ENCODE measurements around the gene PPP2R2C.
A peak's percentile ranks its signal among the peaks of the same experiment; 100 is the strongest.

The PPP2R2C gene

DNA sequence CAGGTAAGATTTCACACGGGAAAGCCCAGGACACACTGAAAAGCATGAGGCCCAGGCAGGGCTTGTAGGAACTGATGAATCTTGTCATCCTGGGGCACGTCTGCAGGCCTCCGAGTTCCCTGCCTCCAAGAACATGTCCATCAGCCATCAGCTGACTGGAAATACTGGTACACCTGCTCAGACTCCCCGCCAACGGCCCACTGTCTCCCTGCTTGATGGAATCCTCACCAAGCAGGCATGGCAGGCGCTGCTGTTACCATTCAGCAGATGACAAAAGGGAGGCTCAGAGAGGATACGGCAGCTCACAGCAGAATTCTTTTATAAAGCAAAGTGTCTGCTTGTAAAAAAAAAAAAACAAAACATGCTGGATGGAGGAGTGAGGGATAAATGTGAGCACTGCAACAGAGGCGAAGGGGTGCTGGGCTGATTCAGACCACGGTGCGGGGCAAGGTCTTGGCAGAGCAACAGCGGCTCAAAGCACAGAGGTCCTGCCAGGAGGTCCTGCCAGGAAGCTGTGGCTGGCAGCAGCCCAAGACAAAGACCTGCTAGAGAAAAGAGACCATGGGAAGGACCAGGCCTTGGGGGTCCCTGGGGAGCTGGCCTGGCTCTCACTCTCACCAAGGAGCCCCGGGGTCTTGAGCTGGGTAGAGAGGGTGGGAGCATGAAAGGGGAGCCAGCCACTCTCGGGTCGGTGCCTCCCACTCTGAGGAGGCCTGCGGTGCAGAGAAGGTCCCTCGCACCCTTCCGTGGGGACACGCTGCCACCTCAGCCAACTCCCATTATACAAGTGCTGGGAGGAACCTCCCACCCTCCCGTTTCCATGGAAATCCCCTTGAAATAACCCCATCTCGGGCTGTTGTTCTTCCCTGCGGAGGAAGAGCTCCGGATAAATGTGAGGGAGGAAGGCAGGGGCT is 25.6 kb downstream of the PPP2R2C start:
- peak; percentile 43 to 58 for DNase-seq

DNA sequence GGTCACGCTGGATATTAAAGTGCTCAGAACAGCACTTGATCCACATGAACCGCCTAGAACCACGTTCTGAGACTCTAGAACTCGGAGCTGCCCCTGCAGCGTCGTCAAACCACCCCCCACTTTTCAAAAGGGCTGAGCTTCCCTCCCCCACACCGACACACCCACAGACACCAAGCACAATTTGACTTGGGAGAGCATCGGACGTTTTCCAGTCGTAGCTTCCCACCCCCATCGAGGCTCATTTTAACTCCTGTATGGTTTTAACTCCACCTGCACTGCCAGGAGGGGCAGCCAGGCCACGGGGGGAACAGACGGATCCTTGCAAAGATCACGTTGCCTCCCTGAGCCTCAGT is 26.3 kb downstream of the PPP2R2C start:
- DNase-seq = no peak

DNA sequence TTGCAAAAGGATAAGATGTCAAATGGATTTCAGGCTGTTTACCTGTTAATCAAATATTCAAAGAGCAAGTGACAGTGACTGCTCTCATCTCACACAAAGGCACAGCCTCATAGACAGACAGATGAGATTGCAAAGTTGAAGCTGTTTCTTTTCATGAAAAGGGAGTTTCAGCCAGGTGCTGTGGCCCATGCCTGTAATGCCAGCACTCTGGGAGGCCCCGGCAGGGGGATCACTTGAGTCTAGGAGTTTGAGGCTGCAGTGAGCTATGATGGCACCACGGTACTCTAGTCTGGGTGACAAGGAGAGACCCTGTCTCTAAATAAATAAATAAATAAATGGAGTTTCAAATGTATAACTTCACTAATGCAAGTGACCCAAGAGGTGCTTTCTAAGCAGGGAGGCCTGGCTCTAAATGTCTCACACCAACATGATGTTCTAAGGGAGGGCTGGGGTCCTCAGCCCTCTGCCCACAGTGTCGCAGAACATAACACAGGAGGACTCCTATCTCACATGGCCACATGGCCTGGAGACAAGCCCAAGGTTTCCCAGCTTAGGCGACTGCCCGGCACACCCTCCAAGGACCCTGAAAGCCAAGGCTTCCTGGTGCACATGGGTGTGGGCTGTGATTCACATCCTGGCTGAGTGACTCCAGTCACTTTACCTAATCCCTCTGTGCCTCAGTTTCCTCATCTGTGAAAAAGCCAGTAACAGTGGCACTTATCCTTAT is 26.8 kb downstream of the PPP2R2C start:
- no peak for DNase-seq

DNA sequence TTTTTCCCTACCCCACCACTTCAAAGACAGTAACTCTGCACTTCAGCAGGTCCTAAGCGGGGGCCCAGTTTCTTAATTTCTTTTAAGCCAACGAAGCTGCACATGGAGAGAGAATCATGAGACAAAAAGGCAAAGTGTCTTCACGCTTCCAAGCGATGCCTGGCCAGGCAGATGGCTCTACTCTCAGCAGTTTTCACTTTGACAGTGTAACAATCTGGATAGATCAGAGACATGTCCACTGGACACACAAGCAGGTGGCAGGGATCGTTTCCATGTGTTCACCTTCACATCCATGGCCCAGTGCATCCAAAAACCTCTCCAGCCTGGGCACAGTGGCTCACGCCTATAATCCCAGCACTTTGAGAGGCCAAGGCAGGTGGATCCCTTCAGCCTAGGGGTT is 27.8 kb downstream of the PPP2R2C start:
- no peak for DNase-seq

DNA sequence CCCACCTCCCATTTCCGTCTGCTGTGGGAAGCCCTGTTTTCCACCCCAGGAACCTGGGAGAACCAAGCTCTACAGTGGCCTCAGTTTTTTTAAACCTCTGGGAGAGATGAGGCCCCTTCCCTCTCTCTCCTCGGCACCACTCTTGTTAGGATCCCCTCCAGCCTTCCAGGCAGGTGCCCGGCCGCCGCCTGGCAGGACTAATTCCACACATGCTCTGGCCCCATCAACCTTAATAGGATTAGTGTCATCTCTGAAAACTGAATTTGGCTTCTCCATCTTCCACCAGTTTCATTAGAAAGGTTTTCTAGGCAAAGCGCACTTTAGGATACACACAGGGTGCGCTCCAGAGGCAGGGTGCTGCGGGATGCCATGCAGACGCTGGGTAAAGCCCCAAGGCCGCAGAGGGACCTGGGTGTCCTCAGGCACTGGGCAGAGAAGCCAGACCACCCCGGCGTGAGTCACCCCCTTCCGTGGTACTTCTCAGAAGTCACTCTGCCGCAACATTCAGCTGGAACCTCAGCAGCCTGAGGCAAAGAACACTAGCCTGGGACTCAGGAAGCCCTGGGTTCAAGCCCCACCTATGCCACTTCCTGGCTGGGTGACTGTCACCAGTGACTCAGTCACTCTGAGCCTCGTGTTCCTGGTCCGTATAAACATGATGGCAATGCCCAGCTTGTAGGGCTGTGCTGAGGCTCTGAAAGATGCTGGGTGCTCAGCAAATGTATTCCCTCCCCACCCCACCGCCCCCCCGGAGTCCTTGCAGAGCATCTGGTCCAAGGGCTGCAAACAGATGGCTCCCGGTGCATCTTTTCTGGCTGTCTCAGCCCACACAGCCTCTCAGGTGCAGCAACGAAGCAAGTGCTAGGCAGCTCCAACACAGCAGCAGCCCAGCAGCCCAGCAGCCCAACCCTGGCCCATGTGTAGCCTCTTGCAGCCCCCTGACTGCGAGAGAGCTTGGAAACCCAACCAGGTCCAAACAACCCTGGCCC is 29.1 kb downstream of the PPP2R2C start:
- no peak for DNase-seq

DNA sequence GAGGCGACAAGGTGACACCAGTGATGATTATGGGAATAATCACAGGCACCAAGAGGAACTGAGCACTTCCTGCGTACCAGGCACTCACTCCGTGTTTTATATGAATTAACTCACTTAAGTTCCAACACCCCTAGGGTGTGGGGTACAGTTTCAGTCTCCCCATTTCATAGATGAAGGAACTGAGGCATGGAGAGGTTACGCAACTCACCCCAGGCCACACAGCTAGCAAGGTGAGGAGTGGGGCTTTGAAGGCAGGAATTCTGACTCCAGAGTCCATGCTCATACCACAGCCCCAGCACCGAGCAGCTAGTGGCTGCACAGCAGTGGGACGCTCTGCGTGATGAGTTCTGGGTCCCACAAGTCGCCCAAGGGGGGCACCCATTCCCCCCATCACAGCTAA is 29.9 kb downstream of the PPP2R2C start:
- DNase-seq = no peak

DNA sequence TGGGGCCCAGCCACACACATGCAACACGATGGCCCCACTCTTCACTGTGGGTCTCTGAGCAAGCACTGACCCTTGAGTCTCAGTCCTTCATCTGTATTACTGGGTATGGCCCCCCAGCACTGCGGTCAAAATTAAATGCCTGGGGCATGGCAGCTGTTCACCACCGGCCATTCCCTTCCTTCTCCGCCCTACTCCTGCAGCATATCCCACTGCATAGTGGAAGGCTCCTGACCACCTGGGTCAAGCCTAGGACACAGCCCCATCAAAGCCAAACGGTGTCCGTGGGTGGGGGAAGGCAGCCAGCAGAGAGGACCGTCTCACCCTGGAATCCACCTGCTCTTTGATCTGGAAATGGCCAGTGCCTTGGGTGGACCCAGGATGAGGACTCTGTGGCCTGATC is 30.7 kb downstream of the PPP2R2C start:
- DNase-seq = no peak

DNA sequence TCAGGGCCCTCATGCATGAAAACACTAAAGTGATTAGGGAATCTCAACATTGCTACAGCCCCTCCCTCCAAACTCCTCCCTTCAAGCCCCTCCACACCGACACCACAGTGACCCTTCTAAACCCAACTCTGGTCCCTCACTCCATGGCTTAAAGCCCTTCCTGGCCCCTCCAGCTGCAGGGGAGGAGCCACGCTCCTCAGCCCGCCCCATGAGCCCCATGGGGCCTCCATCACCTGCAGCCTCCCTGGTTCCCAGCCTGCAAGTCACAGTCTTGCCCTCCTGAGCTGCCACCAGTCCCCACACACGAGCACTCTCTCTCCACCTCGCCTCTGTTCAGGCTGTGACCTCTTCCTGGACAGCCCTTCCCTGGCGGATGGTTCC is 31.2 kb downstream of the PPP2R2C start:
- DNase-seq = no peak

DNA sequence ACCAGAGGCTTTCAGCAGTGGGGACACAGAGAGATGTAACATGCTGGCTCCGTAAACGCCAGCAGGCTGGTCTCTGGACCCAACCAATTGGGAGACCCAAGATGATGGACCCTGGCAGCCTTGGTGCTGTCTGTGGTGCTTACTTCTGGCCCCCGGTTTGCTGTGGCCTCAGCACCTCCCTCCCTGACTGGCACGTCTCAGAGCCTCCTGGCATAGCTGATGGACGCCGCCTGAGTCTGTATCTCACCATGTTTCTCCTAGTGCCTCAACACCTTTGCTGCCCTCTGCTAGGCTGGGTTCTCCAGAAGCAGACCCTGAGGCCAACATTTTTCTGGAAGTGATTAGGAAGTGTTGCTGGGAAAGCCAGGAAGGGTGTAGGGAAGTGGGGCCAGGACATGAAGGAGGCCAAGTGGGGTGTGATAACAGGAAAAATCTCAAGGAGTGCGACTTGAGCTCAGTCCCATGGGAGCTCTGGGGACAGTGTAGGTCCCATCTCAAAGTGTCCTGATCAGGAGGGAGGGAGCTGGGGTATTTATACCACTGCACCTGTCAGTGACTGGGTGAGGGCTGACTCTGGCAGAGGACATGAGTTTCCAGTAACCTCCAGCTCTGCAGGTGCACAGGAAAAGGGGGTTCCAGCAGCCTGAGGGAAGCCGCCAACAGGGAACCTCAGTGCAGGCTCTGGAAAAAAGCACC is 31.8 kb downstream of the PPP2R2C start:
- no peak for DNase-seq

DNA sequence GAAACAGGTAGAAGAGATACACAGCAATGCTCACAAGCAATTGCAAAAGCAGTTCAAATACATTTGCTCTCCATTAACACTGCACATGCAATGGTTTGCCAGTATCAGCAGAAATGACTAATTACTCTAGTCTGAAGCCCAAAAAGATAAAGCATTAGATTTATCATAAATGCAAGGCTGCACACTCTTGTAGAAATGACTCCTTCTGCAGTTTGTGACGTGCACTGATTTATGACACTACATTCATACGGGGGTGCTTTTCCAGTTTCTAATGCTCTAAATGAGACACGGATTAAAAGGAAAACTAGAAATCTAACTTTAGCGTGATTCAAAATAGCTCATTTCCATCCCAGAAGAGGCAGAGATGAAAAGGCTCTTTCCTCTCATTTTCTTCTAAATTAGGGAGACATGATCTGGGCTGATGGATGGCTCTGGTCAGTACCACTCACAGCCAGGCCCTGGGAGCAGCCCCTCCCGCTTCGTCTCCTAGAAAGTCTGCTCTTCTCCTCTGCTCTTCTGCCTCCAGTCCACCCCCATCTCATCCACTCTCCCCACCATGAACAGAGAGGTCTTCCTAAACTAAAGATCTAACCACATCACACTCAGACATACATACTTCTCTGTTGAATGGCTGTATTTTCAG is 33.2 kb downstream of the PPP2R2C start:
- DNase-seq = no peak

DNA sequence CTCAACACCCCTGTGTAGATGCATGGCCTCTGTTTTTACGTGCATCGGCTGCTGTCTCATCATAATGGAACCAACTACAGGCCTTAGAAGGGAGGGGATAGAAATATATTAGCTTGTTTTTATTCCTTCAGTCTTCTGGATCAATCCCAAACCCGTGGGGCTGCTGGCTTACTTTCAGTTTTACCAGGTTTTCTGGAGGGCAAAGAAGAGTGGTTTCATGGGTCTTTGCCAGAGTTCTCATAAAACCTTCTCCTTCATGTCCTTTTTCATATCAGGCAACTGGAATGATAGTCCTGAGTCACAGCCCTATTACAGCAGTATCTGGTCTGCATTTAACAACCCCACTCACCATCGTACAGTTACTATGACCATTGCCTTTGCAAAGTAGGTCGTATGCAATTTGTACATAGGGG is 34.6 kb downstream of the PPP2R2C start:
- no peak for DNase-seq

DNA sequence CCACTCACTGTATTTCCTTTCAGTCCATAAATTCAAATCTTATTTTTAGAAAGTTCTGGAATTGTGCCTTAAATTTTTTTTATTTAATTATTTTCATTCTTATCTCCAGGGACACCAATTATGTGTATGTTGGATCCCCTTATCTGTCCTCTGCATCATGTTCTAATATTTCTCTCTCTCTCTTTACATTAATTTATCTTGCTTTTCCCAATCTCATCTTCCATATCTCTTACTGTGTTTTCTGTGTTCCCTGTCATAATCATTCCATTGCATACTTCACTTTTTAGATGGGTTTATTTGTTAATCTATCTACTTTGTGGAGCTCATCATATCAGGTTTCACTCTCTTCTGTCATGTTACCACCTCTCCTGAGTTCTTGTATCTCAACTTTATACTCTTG is 37.4 kb downstream of the PPP2R2C start:
- DNase-seq = no peak

DNA sequence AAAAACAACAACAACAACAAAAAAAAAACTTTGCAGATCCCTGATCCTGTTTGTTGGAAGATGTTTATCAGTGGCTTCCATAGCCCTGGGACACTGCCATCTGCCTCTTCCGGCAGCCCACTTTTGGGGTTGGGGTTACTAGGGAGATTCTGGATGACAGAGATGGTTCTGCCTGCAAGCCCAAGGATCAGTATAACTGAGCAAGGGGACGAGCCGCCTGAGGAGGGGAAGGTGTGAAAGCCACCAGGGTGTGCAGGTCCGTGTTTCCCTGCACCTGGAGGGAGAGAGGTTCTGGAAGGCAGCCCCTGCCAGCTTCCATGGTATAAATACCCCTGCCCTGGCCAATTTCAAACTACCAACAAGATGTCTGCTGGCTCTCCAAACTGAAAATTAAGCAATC is 41.5 kb downstream of the PPP2R2C start:
- no peak for DNase-seq

DNA sequence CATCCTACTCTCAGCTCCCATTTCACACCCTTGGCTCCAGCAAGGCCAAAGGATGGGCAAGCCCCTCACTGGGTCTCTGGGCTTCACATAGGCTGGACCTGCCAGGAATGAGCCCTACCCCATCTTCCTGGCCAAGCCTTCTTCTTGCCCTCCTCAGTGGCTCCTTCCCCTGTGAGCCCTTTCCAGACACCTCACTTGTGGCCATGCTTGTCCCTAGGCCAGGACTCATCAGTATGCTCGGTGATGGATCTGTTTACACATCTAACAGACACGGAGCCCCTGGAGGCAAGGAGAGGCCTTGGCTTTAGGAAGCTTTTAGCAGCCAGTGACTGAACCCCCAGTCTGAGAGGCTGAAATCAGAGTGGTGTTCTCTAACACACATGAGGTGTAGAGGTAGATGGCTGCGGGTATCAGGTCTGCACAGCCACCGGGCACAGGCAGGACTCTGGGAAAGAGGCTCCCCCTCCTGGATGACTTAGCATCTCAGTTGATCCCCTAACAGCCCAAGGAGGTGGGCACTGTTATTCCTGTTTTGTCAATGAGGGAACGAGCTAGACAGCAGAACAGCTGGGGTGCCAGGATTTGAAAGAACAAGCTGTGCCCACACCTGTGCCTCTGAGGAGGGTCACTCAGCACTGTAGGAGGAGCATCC is 44.8 kb downstream of the PPP2R2C start:
- DNase-seq = no peak

DNA sequence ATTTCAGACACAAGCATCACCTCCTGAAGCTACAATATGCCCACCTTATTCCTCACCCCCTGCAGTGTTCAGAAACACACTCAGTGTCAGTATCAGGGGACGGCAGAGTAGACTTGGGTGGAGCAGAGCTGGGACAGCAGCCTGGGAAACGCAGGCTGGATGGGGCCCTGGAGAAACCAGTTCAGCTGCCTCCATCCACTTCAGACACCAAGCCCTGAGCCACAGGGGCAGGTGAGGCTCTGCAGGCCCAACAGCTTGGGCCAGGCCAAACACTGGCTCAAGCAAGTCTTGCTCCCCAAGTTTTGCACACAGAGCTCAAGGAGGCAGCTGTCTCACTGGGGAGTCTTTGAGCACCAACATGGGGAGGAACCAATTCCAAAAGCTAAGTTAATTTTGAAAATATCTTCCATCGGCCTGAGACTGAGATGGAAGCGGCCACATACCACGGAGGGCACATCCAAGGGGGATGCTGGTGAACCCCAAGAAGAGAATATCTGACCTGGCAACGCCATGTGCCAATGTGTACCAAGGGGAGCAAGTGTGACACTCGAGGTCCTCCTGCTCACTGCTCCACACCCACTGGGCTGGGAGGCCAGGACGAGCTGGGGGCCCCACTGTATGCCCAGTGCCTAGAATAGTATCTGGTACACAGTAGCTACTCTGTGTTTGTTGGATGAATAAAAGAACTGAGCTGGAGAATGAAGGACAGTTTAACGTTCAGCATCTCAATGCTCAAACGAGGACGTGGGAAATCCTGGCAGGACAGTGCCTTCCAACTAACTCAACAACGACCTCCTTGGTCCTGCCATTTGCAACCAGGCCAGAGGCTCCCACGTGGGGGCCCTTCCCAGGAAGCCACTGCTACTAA is 45.6 kb downstream of the PPP2R2C start:
- DNase-seq = no peak

DNA sequence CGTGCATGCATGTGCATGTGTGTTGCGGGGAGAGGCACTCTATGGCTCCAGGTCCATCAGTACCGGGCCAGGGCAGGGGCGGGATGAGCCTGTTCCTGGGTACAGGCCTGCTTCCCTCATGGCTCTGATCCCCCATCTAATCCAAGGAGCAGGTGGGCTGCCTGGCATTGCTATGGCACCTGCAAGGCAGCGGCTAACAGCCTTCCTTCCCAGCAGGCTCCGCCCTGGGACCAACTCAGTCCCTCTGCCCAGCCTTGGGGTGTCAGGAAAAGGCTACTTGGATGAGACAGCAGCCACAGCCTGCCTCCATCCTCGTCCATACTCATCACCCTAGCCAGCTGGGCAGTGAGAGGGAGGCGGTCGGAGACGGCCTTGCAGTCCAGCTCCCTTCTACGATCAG is 46.5 kb downstream of the PPP2R2C start:
- no peak for DNase-seq

DNA sequence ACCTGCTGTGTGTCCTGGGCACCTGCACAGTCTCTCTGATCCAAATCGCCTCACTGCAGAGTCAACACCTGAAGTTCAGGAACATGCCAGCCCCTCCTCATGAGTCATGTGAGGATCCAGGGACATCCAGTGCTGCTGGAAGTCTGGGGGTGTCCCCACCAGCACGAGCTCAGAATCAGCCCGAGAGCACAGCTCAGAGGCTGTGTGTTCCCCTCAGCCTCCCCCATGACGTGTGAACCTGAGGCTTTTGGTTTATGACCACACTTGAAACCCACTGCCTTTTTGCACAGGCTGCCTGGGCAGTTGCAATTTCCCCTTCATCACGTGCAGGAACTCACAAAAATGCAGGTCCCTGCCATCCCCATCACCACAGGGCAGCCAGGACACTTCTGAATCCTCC is 47.1 kb downstream of the PPP2R2C start:
- DNase-seq = no peak

DNA sequence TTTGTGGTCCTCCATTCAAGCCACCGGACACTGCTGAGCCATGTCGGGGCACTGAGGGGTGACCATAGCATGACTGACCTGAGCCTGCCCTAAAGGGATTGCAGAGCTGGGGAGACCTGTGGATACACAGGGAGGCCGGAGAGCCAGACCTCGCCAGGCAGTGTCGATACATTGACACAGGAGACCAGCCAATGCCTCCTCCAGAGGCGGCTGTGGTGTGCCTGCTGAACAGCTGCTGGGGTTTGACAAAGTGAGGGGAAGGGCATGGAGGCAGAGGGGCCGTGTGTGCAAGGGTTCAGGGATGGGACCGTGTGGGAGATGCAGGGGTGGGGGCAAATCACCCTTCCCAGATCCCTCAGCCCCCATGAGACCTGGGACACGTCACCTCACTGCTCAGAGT is 48.0 kb downstream of the PPP2R2C start:
- DNase-seq = no peak

DNA sequence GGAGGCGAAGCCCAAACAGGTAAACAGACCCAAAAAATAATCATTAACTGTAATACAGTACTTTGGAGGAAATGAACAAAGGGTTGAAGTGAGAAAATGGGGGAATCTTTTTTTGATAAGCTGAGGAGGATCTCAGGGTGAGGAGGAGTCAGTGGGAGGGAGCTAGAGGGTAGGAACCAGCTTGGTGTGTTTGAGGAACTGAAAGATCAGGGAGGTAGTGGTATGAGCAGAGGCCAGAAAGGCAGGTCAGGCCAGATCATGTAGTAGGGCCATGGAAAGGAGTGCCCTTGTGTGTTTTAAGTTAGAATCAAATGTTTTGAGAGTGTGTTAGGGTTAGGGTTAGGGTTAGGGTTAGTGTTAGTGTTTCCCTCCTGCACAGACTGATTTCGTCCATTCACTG is 48.8 kb downstream of the PPP2R2C start:
- DNase-seq = no peak

DNA sequence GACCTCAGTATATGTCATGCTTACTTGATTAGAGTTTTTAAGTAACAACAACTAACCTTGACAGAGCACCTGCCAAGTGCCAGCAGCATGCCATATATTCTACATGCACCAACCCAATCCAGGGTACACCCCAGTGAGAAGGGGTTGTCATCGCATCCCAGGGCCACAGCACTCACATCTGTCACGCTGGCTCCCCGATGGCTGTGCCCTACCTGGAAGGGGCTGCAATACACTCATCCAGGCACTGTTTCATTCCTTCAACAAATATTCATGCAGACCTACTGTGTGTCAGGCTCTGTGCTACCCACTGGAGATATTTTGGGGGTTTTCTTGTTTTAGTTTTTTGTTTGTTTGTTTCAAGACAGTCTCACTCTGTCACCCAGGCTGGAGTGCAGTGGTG is 49.5 kb downstream of the PPP2R2C start:
- DNase-seq = no peak
